Activated B cell treated with CpG ODN at 0.5 μM for 24 hours (primary cell): ENCODE measurements around the gene SCN8A. TPM values are rescaled to one million over a fixed set of nuclear protein-coding genes. Genes with fewer than 3 reads are reported as not detected.
"Not testable (repeated sequence)": the region's sequence is repeated elsewhere in the genome, so short reads cannot be mapped to it uniquely, and the experiment has no call there.

ENCODE experiments used
- ATAC-seq: fragments of 200-7000 bp; cut with Tn5 transposase; one replicate; pipeline ENCODE4 v1.10.0; 2021; ENCODE audit warnings: low read depth, mild to moderate bottlenecking, moderate library complexity
- CTCF ChIA-PET: fragments of 350-600 bp; sonication (Branson Sonifier 250); formaldehyde crosslinking; loops from one replicate; lab custom pipeline; 2021; ENCODE audit warnings: antibody characterized with exemption; lab: Charles Lee
- POLR2A ChIA-PET: fragments of 350-600 bp; sonication (Branson Sonifier 250); formaldehyde crosslinking; loops from one replicate; lab custom pipeline; 2021; ENCODE audit warnings: antibody characterized with exemption; lab: Charles Lee
- DNase-seq: peaks from one replicate; pipeline ENCODE4 v3.0.0; 2022
- H3K27ac Mint-ChIP-seq: one replicate; pipeline ENCODE4 v1.8.0; 2020; ENCODE audit warnings: mixed read lengths
- H3K27me3 Mint-ChIP-seq: one replicate; pipeline ENCODE4 v1.8.0; 2021; ENCODE audit warnings: mixed read lengths
- H3K36me3 Mint-ChIP-seq: one replicate; pipeline ENCODE4 v1.8.0; 2021; ENCODE audit warnings: low read depth, mixed read lengths
- H3K4me1 Mint-ChIP-seq: one replicate; pipeline ENCODE4 v1.8.0; 2021; ENCODE audit warnings: mixed read lengths
- H3K4me3 Mint-ChIP-seq: one replicate; pipeline ENCODE4 v1.8.0; 2020; ENCODE audit warnings: mild to moderate bottlenecking, mixed read lengths
- H3K9me3 Mint-ChIP-seq: one replicate; pipeline ENCODE4 v1.8.0; 2020; ENCODE audit warnings: mixed read lengths
- intact Hi-C: fragments of 100-400 bp; cut with micrococcal nuclease; formaldehyde crosslinking; loops from one replicate; pipeline ENCODE4 v1.15.1; 2024
- total RNA-seq: library from RNA; stranded (reverse); gene quantifications from 2 replicates; pipeline ENCODE4 v1.2.3, GENCODE V29; 2022
- TF ChIP-seq, protein P1 (sequence below): fragments of 200-600 bp; IDR thresholded peaks from one replicate; pipeline ENCODE4 v1.8.0; 2022; ENCODE audit warnings: antibody characterized with exemption, mild to moderate bottlenecking

SCN8A gene
- 0.86 and 2.1 TPM in 2 replicates for total RNA-seq

DNA sequence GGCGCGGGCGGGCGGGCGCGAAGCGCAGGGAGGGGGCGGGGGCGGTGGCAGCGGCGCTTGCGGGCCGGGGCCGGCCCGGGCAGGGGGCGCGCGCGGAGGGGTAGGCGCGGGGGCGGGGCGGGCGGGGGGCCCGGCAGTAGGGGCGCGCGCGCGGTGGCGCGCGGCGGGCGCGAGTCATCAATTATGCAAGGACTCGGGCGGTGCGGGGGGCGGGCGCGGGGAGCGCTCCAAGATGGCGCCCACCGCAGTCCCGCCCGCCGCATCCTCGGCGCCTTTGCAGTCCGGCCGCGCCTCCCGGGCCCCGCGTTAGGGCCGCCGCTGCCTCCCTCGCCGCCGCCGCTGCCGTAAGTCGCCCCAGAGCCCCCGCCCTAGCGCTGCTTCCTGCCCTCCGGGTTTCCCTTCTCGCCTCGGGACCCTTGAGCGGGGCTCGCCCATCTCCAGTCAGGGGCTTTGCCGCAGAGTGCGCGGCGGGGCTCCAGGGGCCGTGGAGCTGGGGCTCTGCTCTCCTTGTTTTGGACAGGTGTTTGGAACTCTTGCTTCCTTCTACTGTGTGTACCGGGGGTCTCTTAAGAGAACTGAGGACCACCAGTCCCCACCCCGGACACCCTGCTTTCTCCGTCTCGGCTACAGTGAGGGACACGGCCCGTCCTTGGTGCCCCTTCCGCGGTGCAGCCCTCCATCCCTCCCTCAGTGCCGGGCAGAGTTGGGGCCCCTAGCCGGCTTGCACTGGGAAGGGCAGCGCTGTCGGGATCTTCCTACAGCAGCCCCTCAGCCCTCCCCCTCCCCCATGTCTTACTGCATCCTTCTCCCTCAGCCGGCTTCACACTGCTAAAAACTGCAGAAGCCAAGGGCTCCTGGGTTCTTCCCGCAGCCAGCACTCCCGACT lies at the start of gene SCN8A:
Gene SCN8A (plus strand): TSS at position 218 of the 886 bp plus-strand sequence. CDS start 71,585 bp downstream, outside the sequence.
- DNase-seq: peak; percentile 43
- Mint-ChIP-seq H3K36me3 (no peaks in the 10 kb centered on the region), H3K27ac (peak within 1 kb of the TSS; percentile 56), H3K4me1 (peaks cover 18% of the 10 kb centered on the region), H3K27me3 (peaks cover 34% of the 10 kb centered on the region), H3K9me3 (no peaks in the 10 kb centered on the region), H3K4me3 (peak within 1 kb of the TSS; percentile 88)
- TF ChIP-seq, protein P1, sequence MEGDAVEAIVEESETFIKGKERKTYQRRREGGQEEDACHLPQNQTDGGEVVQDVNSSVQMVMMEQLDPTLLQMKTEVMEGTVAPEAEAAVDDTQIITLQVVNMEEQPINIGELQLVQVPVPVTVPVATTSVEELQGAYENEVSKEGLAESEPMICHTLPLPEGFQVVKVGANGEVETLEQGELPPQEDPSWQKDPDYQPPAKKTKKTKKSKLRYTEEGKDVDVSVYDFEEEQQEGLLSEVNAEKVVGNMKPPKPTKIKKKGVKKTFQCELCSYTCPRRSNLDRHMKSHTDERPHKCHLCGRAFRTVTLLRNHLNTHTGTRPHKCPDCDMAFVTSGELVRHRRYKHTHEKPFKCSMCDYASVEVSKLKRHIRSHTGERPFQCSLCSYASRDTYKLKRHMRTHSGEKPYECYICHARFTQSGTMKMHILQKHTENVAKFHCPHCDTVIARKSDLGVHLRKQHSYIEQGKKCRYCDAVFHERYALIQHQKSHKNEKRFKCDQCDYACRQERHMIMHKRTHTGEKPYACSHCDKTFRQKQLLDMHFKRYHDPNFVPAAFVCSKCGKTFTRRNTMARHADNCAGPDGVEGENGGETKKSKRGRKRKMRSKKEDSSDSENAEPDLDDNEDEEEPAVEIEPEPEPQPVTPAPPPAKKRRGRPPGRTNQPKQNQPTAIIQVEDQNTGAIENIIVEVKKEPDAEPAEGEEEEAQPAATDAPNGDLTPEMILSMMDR: no peak
- intact Hi-C loops: loop anchor here (5.0 to 10.0 kb wide), 3 partner anchors 169 to 526 kb away; partner anchors contain the start of gene SLC4A8
- ChIA-PET POLR2A (no interaction called here), CTCF (no interaction called here)
- ATAC-seq: peak; percentile 58

DNA sequence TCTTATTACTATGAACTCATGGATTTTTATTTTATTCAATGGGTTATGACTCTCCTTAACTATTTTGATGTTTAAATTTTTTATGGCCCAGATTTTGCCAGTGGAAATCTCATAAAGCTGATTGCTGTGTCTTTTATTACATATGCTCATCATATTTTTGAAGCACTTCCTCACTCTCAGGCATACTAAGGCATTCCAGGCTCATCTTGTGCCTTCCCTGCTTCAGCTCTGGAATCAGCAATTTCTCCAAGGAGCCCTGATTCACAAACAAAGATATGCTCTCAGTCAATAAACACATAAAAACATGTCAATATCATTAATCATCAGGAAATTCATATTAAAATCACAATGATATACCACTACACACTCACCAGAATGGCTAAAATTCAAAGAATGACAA lies 44.9 kb upstream of the SCN8A start:
- no peak for DNase-seq
- Mint-ChIP-seq H3K27me3 (peaks cover 21% of the 10 kb centered on the region), H3K4me1 (peaks cover 7% of the 10 kb centered on the region), H3K36me3 (no peaks in the 10 kb centered on the region), H3K27ac (no peak overlapping the region), H3K9me3 (no peaks in the 10 kb centered on the region), H3K4me3 (no peak overlapping the region)
- TF ChIP-seq, protein P1: no peak
- ChIA-PET POLR2A (no interaction called here), CTCF (no interaction called here)
- no peak for ATAC-seq
- intact Hi-C loops: no loop called here

DNA sequence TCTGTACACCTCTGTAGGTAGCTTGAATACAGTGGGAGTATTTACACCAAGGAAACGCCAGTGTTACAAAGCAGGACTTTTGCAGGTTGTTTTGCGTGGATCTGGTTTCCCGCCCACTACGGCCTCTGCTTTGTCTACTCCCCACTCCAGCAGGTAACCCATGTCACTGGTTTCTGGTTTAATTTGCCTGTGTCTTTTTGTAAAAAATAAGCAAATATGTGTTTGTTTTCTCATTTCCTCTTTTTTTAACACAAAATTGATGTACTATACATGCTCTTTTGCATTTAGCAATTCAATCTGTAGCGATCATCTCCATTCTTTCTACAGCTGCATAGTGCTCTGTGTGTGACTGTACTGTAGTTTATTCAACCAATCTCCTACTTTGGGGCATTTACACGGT lies 43.4 kb upstream of the SCN8A start:
- no peak for DNase-seq
- no peaks in the 10 kb centered on the region for H3K36me3 Mint-ChIP-seq
- peaks cover 7% of the 10 kb centered on the region for H3K4me1 Mint-ChIP-seq
- no peak overlapping the region for H3K4me3 Mint-ChIP-seq
- ChIA-PET CTCF (no interaction called here), POLR2A (no interaction called here)
- H3K27ac Mint-ChIP-seq: no peak overlapping the region
- peaks cover 25% of the 10 kb centered on the region for H3K27me3 Mint-ChIP-seq
- H3K9me3 Mint-ChIP-seq: no peaks in the 10 kb centered on the region
- TF ChIP-seq, protein P1: no peak
- no peak for ATAC-seq
- intact Hi-C loops: no loop called here

DNA sequence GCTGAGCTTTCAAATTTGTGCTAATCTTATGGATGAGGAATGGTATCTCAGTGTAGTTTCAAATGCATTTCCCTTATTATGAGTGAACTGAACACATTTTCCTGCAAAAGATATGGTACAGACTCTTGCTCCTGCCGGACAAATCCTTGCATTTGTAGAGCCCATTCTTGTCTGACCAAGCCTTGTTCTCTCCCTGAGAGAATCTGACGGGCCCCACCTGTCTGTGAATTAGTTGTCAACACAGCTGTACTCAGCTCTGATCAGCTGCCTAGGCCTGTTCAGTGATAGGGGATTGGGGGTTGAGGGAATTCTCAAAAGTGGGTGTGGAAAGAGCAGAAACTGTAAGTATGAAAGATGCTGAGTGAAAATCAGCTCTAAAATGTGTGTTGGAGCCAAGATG lies 42.8 kb upstream of the SCN8A start:
- TF ChIP-seq, protein P1: no peak
- Mint-ChIP-seq H3K4me3 (no peak overlapping the region), H3K9me3 (no peaks in the 10 kb centered on the region), H3K36me3 (no peaks in the 10 kb centered on the region), H3K27ac (no peak overlapping the region), H3K27me3 (peaks cover 27% of the 10 kb centered on the region), H3K4me1 (peaks cover 7% of the 10 kb centered on the region)
- CTCF ChIA-PET: no interaction called here
- no peak for ATAC-seq
- intact Hi-C loops: no loop called here
- POLR2A ChIA-PET: no interaction called here
- no peak for DNase-seq

DNA sequence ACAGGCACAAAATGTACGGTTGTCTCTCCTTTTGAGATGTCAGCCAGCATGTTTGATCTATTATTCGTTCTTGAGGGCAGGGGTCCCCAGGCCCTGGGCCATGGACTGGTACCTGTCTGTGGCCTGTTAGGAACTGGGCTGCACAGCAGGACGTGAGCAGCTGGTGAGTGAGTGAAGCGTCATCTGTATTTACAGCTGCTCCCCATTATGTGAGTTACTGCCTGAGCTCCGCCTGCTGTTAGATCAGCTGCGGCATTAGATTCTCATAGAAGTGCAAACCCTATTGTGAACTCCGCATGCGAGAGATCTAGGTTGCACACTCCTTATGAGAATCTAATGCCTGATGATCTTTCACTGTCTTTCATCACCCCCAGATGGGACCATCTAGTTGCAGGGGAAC lies 41.4 kb upstream of the SCN8A start:
- no peak overlapping the region for H3K27ac Mint-ChIP-seq
- ATAC-seq (no peak), DNase-seq (no peak)
- intact Hi-C loops: no loop called here
- no peak overlapping the region for H3K4me3 Mint-ChIP-seq
- TF ChIP-seq, protein P1: no peak
- H3K9me3 Mint-ChIP-seq: no peaks in the 10 kb centered on the region
- CTCF ChIA-PET: interaction anchor here (1.0 kb wide), 1 partner anchor 18 kb away, joined by 4 read pairs; no protein-coding TSS in a partner anchor
- peaks cover 24% of the 10 kb centered on the region for H3K27me3 Mint-ChIP-seq
- POLR2A ChIA-PET: no interaction called here
- peaks cover 7% of the 10 kb centered on the region for H3K4me1 Mint-ChIP-seq
- no peaks in the 10 kb centered on the region for H3K36me3 Mint-ChIP-seq

DNA sequence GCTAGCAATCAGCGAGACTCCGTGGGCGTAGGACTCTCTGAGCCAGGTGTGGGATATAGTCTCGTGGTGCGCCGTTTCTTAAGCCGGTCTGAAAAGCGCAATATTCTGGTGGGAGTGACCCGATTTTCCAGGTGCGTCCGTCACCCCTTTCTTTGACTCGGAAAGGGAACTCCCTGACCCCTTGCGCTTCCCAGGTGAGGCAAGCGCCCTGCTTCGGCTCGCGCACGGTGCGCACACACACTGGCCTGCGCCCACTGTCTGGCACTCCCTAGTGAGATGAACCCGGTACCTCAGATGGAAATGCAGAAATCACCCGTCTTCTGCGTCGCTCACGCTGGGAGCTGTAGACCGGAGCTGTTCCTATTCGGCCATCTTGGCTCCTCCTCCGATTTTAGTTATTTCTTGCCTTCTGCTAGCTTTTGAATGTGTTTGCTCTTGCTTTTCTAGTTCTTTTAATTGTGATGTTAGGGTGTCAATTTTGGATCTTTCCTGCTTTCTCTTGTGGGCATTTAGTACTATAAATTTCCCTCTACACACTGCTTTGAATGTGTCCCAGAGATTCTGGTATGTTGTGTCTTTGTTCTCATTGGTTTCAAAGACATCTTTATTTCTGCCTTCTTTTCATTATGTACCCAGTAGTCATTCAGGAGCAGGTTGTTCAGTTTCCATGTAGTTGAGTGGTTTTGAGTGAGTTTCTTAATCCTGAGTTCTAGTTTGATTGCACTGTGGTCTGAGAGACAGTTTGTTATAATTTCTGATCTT lies 22.6 kb upstream of the SCN8A start:
- H3K27ac Mint-ChIP-seq, ATAC-seq, intact Hi-C loops, POLR2A ChIA-PET, H3K9me3 Mint-ChIP-seq, H3K4me3 Mint-ChIP-seq, CTCF ChIA-PET, H3K36me3 Mint-ChIP-seq, DNase-seq, H3K4me1 Mint-ChIP-seq: not testable (repeated sequence)
- H3K27me3 Mint-ChIP-seq: peaks cover 12% of the 10 kb centered on the region
